ENCODE data around the gene FEZF2. TPM values are rescaled to one million over a fixed set of nuclear protein-coding genes. Genes with fewer than 3 reads are reported as not detected.

Gene FEZF2
- total RNA-seq, 1 donor from 2014 or later = not detected

GRCh38 chr3:62329971-62330370, 43.4 kb downstream of the FEZF2 start:
- DNase-seq (ENCODE audit: low read depth) = no peak

GRCh38 chr3:62325896-62326295, 47.5 kb downstream of the FEZF2 start:
- no peak for DNase-seq (ENCODE audit: low read depth)

GRCh38 chr3:62323241-62323640, 50.1 kb downstream of the FEZF2 start:
- DNase-seq (ENCODE audit: low read depth) = peak; percentile 60
